ENCODE data around the gene AOAH. TPM values are rescaled to one million over a fixed set of nuclear protein-coding genes. Genes with fewer than 3 reads are reported as not detected.

AOAH gene
- total RNA-seq, 1 experiment from 2014 or later = 0.39 TPM

DNA sequence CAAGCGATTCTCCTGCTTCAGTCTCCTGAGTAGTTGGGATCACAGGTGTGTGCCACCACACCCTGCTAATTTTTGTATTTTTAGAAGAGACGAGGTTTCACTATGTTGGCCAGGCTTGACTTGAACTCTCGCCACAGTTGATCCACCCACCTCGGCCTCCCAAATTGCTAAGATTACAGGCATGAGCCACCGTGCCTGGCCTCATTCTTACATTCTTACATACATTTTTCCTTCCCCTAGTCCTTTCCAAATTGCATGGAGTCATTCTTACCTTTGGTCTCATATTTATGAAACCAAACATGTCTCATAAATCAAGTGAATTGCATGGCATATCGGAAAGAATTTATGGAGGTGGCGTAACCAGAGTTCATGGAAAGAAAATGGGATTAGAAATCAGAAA lies 186.2 kb downstream of the AOAH start:
- H3K4me1 Mint-ChIP-seq = no peaks in the 10 kb centered on the region

More for the DNA sequence above, 186.2 kb downstream of the AOAH start:
- no peak overlapping the region for H3K4ac ChIP-seq (ENCODE audit: low read depth, low read length)
- no peak overlapping the region for H2AFZ ChIP-seq (ENCODE audit: low read length)
- H2BK12ac ChIP-seq (ENCODE audit: insufficient read length, low read depth, low read length) = no peak overlapping the region
- no peak overlapping the region for H4K91ac ChIP-seq (ENCODE audit: insufficient read length, low read depth, low read length)
- Mint-ChIP-seq H3K9me3 (no peaks in the 10 kb centered on the region; a peak in 1 of 5 replicates), H3K36me3 (ENCODE audit: insufficient read depth in 1 of 3, low read depth in 3 of 3) (no peaks in the 10 kb centered on the region), H3K27ac (no peak overlapping the region), H3K27me3 (ENCODE audit: low read depth) (no peaks in the 10 kb centered on the region), H3K4me3 (no peak overlapping the region)
- no peaks in the 10 kb centered on the region for H3K23me2 ChIP-seq (ENCODE audit: insufficient read length, low read depth, low read length, poor library complexity, severe bottlenecking)
- H4K8ac ChIP-seq (replicated peaks; ENCODE audit: insufficient read length, low read depth, low read length) = no peak overlapping the region
- H3T11ph ChIP-seq (ENCODE audit: low read length) = no peak overlapping the region
- no peak overlapping the region for H2BK15ac ChIP-seq (ENCODE audit: low read depth, low read length)
- no peak overlapping the region for H2BK120ac ChIP-seq (ENCODE audit: low read depth, low read length, poor library complexity, severe bottlenecking)
- no peak overlapping the region for H3K56ac ChIP-seq (ENCODE audit: insufficient read length, low read depth, low read length)
- H3K4me2 ChIP-seq (ENCODE audit: insufficient read depth, insufficient read length, low read length) = no peak overlapping the region
- no peaks in the 10 kb centered on the region for H3K4me1 ChIP-seq (ENCODE audit: insufficient read depth, low read length)
- no peaks in the 10 kb centered on the region for H3K79me1 ChIP-seq (ENCODE audit: insufficient read depth, low read depth, low read length, poor library complexity, severe bottlenecking)
- no peaks in the 10 kb centered on the region for H3K79me2 ChIP-seq (ENCODE audit: insufficient read depth, low read length)
- H2BK5ac ChIP-seq (ENCODE audit: insufficient read length, low read length) = no peak overlapping the region
- H3K23ac ChIP-seq (ENCODE audit: insufficient read length, low read depth, low read length) = no peak overlapping the region
- no CpG with 5 or more reads among the region's 7 CpGs for WGBS (ENCODE audit: extremely low coverage, insufficient read length, low lambda C conversion rate)
- H2AK5ac ChIP-seq (ENCODE audit: insufficient read length, low read length) = no peak overlapping the region
- TF ChIP-seq, protein P1, sequence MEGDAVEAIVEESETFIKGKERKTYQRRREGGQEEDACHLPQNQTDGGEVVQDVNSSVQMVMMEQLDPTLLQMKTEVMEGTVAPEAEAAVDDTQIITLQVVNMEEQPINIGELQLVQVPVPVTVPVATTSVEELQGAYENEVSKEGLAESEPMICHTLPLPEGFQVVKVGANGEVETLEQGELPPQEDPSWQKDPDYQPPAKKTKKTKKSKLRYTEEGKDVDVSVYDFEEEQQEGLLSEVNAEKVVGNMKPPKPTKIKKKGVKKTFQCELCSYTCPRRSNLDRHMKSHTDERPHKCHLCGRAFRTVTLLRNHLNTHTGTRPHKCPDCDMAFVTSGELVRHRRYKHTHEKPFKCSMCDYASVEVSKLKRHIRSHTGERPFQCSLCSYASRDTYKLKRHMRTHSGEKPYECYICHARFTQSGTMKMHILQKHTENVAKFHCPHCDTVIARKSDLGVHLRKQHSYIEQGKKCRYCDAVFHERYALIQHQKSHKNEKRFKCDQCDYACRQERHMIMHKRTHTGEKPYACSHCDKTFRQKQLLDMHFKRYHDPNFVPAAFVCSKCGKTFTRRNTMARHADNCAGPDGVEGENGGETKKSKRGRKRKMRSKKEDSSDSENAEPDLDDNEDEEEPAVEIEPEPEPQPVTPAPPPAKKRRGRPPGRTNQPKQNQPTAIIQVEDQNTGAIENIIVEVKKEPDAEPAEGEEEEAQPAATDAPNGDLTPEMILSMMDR (conservative IDR thresholded peaks at IDR 0.05) = no peak
- H2BK20ac ChIP-seq (ENCODE audit: low read depth, low read length, poor library complexity, severe bottlenecking) = no peak overlapping the region
- H3K9me3 ChIP-seq (ENCODE audit: control insufficient read depth, low read depth, low read length) = no peaks in the 10 kb centered on the region
- no peak overlapping the region for H3K27ac ChIP-seq (ENCODE audit: insufficient read length, low read depth, low read length)
- H3K14ac ChIP-seq (ENCODE audit: insufficient read depth, low read length) = no peak overlapping the region
- H3K18ac ChIP-seq (ENCODE audit: insufficient read length, low read depth, low read length) = no peak overlapping the region
- no peak overlapping the region for H3K9ac ChIP-seq (ENCODE audit: extremely low read depth, insufficient read length, low read length)
- no peak overlapping the region for H4K5ac ChIP-seq (ENCODE audit: insufficient read length, low read depth, low read length)
- H4K20me1 ChIP-seq (ENCODE audit: control insufficient read depth, insufficient read depth, insufficient read length) = no peaks in the 10 kb centered on the region
- no peak for DNase-seq
- H3K27me3 ChIP-seq (ENCODE audit: insufficient read depth, low read length) = no peaks in the 10 kb centered on the region

Data from H9 (cell line).